HG03097 (cell line): ENCODE measurements around the gene CFAP43.

Source experiments
- ATAC-seq: cut with Tn5 transposase; IDR thresholded peaks from one replicate; pipeline ENCODE4 v1.9.1; 2021; ENCODE audit not compliant: unreplicated experiment, low FRiP score

Gene CFAP43

DNA sequence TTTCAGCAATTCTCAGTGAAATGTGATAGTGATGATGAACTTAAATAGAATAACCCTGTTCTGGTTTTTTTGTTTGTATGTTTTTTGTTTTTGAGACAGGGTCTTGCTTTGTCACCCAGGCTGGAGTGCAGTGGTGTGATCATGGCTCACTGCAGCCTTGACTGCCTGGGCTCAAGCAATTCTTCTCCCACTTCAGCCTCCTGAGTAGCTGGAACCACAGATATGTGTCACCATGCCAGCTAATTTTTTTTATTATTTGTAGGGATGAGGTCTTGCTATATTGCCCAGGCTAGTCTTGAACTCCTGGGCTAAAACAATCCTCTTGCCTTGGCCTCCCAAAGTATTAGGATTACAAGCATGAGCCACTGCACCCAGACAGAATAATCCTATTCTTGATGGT lies 132.2 kb downstream of the CFAP43 start:
- no peak for ATAC-seq

DNA sequence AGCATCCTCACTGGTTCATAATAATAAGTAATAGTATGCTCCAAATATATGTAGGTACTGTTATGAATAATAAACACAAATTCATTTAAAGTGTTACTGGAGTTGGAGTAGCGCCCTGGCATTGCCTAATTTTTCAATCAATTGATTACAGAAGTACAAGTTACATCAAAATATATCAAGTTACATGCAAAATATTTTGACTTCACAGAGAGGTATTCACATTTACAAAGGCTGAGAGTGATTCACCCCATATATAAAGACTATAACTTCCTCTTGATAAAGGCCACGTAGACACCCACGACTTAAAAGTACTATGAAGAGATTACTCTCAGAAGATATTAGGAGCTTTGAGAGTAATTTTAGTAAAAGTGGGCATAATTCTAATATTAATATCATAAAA lies 132.9 kb downstream of the CFAP43 start:
- ATAC-seq: no peak

DNA sequence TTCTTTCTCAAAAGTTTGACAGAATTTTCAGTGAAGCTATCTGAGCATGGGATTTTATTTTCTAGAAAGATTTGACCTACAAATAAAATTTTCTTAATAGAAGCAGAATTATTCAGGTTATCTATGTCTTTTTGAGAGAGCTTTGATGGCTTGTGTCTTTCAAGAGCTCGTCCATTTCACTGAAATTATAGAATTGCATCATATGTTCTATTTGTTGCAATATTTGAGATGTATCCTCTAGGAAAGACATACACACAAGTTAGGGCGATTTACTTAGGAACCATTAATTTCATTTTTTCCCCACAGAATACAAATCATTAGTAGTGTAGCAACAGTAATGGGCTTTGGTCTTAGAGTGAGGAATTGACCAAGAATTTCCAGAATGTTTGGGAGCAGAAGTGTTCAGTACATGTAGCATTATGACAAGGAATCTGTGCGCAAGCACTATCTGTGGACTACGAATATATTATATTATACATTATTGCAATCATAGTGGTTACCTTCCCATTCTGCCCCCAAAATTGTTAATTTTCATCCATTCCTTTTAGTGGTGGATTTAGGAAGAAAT lies 133.7 kb downstream of the CFAP43 start:
- no peak for ATAC-seq

DNA sequence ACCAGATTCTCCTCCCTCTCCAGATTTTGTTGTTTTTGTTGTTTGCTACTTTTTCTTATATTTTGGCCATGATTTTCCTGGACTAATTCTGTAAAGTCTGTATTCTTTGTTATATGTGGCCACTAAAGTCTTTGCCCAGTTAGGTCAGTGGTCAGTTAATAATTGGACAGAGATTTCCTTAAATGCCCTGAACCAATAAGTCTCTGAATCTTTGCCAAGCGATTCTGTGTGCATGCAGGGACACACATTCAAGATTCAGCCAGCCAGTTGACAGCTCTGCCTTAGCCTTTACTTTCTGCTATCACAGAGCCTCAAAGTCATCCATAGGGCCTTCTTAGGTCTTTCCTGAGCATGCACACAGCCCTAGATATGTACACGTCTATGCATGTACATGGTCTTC lies 135.5 kb downstream of the CFAP43 start:
- no peak for ATAC-seq

DNA sequence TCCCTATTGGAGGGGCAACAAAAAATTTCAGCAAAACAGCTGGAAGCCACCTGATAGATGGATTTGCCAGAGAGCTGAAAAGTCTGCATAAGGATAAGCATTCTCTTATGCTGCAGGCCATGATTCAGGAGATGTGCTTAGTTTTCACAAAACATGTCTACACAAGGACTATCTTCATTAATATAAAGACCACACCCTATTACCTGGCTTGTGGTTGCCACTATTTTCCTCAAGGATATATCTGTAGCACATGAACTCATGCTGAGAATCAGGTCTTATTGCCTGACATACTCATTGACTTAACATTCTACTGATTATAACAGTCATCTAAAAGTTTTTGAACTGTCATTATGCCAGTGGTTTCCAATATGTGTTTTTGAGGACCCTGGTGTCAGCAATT lies 139.4 kb downstream of the CFAP43 start:
- no peak for ATAC-seq

DNA sequence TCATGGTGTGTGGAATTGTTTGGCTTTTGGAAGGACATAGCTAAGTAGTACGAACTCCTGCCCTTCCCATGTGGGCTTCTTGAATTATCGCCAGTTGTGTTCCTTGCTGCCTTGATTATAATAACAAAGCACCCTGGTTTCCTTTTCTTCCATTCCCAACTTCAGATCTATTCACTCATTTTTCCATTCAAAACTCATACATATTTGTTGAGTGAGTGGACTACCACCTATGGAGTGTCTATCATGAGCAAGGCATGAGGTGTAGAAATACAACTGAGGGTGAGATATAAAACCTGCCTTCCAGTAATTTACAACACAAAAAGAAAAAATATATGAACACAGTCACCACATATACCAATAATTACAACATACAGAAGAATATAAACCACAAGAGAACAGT lies 141.6 kb downstream of the CFAP43 start:
- no peak for ATAC-seq

DNA sequence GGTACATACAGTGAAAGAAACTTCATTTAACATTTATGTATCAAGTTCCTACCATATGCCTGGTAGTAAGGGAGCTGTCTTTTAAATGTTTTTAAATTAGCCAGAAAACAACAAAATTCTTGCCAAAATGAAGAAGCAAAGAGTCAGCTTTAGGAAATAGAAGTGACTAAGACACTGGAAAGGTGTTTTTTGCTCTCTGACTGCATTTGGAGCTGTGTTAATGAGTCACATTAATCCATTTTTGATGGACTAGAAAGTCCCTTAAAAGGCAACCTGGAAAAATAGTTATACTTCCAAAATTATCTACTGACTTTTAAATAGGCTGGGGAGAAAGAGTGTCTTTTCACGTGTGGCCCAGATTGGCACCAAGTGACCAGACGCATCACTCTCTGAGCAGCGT lies 142.5 kb downstream of the CFAP43 start:
- ATAC-seq: no peak

DNA sequence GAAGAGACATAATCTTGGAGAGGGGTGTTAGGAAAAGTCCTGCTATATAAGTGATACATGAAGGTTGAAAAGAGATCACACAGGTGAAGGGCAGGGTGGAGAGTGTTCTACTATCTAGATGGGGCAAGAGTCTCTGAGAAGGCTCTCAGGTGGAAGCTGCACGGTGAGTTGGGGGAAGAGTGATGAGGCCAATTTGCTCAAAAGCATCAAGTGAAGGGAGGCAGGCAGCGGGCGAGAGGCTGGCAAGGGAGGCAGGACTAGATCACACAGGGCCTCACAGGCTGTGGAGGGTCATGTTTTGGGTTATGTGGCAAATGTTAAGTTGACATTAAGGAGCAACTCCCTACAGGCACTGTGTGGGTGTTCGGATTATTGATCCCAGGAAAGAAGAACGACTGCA lies 143.9 kb downstream of the CFAP43 start:
- no peak for ATAC-seq

DNA sequence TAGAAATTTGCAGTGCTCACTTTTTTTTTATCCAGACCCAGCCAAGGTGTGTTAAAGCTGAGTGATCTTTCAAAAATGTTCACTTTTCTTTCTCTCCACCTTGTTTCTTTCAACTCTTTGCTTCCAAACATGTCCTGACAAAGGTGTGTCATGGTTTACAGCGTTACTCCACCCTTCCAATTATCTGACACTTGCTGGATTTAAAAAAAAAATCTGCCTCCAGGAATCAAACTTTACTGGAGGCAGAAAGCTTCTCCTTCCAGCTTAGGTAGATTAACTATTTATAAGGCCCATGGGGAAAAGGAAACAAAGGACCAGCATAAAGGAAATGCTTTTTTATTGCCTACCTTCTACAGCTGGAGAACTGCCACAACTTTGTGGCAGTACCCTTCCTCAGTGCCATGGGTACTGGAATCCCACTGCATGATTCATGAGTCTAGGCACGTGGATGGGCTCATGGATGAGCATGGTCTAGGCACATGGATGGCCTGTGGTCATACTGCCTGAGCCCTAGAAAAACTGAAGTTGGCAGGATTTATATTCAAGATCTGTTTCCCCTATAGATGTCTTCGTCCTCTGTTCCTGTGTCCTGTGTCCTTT lies 146.3 kb downstream of the CFAP43 start, which contains the start of gene COL17A1:
TSS of gene COL17A1 (minus strand) at position 80 of the 600 bp plus-strand sequence. CDS start 5,207 bp downstream, outside the sequence.
- no peak for ATAC-seq

DNA sequence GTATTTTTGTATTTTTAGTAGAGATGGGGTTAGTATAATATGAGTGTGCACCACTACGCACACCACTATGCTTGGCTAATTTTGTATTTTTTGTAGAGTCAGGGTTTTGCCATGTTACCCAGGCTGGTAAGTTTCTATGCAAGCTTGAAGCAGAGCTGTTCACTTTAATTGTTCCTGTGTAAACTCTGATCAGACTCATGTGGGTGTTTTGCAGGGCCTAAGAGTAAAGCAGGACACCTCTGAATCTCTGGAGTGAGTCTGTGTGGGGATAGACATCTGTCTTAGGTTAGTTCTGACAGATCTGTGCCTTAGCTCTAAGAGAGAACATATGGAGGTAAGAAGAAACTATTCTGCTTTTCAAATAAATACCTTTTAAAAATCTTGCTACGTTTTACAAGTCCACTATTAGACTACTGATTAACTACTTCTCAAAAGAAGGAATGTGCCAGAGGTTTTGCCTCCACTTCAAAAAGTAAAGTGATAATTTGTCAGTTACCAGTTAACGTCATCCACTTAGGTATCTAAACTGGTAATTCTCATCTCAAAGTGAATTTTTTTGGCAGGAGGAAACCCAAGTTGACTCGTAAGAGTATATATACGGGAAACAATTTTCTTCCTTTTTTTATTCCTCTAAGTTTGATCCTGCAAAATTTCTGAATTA lies 147.6 kb downstream of the CFAP43 start:
- no peak for ATAC-seq

DNA sequence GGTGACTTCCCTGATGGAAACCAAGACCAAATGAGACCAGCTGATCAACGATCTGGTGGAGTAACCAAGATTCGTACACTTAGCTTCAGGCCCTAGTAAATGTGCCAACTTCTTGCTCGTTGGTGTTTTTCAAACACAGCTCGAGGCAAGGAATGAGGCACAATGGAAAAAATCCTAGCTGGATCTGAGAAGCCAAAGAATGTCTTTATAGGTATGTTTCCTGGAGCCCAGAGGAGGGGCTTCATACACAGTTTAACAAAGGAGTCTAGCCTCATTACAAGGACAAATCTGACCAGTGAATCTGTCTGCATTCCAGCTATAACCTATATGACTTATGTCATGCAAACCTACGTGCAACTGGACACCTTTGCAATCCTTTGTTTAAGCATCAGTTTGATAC lies 150.2 kb downstream of the CFAP43 start:
- ATAC-seq: no peak

DNA sequence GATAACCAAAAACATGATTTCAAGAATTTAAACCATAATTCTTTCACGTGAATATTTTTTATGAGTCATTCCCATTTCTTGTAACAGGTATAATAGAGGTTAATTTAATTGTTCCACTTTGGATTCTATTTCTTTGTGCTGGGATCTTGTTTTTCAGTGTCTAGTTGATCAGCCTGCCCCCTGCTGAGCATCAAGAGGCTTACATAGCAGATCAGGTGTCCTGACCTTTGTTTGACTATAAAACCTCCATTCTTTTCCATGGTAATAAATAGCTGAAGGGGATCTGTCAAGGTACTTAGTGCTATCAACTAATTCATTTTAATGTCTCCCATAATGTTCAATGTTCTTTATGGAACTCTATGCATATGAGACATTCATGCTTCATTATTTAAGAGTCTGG lies 151.4 kb downstream of the CFAP43 start:
- ATAC-seq: no peak
